ENCODE measurements around the gene MAP3K3.

GRCh38 chr17:63613663-63614062 is 8.6 kb upstream of the MAP3K3 start:
- TF ChIP-seq GATA2 (IDR thresholded peaks at IDR 0.05; ENCODE audit: low read depth, low read length) (no peak), GATA3 (IDR thresholded peaks at IDR 0.05; ENCODE audit: low read depth, low read length) (no peak)

Data from SH-SY5Y (cell line).